ENCODE measurements around the gene FGF14. TPM values are rescaled to one million over a fixed set of nuclear protein-coding genes. Genes with fewer than 3 reads are reported as not detected.

The FGF14 gene
- total RNA-seq, 2 donors from 2014 or later: 0.14 TPM

GRCh38 chr13:101686003-101686402, 715.8 kb downstream of the FGF14 start:
- no peaks in the 10 kb centered on the region for H3K27me3 ChIP-seq (replicated peaks; ENCODE audit: insufficient read depth)
- peaks cover 0 to 20% of the 10 kb centered on the region in 2 donors for H3K4me1 ChIP-seq (ENCODE audit: control insufficient read depth in 1 of 2, low read depth in 2 of 2)
- H3K9me3 ChIP-seq: no peaks in the 10 kb centered on the region
- no peak for ATAC-seq (ENCODE audit: insufficient number of reproducible peaks, low FRiP score, low read depth)
- no peak overlapping the region for H3K4me3 ChIP-seq
- no peak for DNase-seq (ENCODE audit: low spot score)
- H3K27ac ChIP-seq: no peak overlapping the region
- H3K36me3 ChIP-seq: no peaks in the 10 kb centered on the region
- no peak for TF ChIP-seq CTCF (IDR thresholded peaks at IDR 0.05)

GRCh38 chr13:101681834-101682233, 720.0 kb downstream of the FGF14 start:
- H3K4me3 ChIP-seq: no peak overlapping the region
- H3K9me3 ChIP-seq: no peaks in the 10 kb centered on the region
- no peaks in the 10 kb centered on the region for H3K27me3 ChIP-seq (replicated peaks; ENCODE audit: insufficient read depth)
- ATAC-seq (ENCODE audit: insufficient number of reproducible peaks, low FRiP score, low read depth) (no peak), DNase-seq (ENCODE audit: low spot score) (no peak)
- TF ChIP-seq CTCF (IDR thresholded peaks at IDR 0.05): no peak
- H3K36me3 ChIP-seq: no peaks in the 10 kb centered on the region
- H3K27ac ChIP-seq: no peak overlapping the region
- peaks cover 0 to 24% of the 10 kb centered on the region in 2 donors for H3K4me1 ChIP-seq (ENCODE audit: control insufficient read depth in 1 of 2, low read depth in 2 of 2)

- ATAC-seq (ENCODE audit: insufficient number of reproducible peaks, low FRiP score, low read depth): no peak
- no peak overlapping the region for H3K4me3 ChIP-seq
- H3K9me3 ChIP-seq: no peaks in the 10 kb centered on the region
- TF ChIP-seq CTCF (IDR thresholded peaks at IDR 0.05): no peak
- no peaks in the 10 kb centered on the region for H3K4me1 ChIP-seq (ENCODE audit: control insufficient read depth in 1 of 2, low read depth in 2 of 2)
- H3K36me3 ChIP-seq: no peaks in the 10 kb centered on the region
- no peak for DNase-seq (ENCODE audit: low spot score)
- no peaks in the 10 kb centered on the region for H3K27me3 ChIP-seq (replicated peaks; ENCODE audit: insufficient read depth)
- H3K27ac ChIP-seq: no peak overlapping the region
Observed at GRCh38 chr13:101673360-101674105, 728.3 kb downstream of the FGF14 start.

GRCh38 chr13:101661839-101662238, 740.0 kb downstream of the FGF14 start:
- Histone ChIP-seq H3K36me3 (no peaks in the 10 kb centered on the region), H3K27ac (no peak overlapping the region), H3K9me3 (no peaks in the 10 kb centered on the region), H3K4me3 (no peak overlapping the region), H3K4me1 (ENCODE audit: control insufficient read depth in 1 of 2, low read depth in 2 of 2) (peaks cover 5 to 10% of the 10 kb centered on the region in 2 donors), H3K27me3 (replicated peaks; ENCODE audit: insufficient read depth) (no peaks in the 10 kb centered on the region)
- no peak for TF ChIP-seq CTCF (IDR thresholded peaks at IDR 0.05)
- no peak for ATAC-seq (ENCODE audit: insufficient number of reproducible peaks, low FRiP score, low read depth)
- no peak for DNase-seq (ENCODE audit: low spot score)

Other genes with a start within 250 kb of the FGF14 start
- 10 to 100 TPM; 41.7 to 49.9 TPM for gene TPP2, start 194.9 kb upstream of the FGF14 start, total RNA-seq